Measurements from ENCODE around the gene SLC25A47. TPM values are rescaled to one million over a fixed set of nuclear protein-coding genes. Genes with fewer than 3 reads are reported as not detected.

SLC25A47 gene
- total and polyA plus RNA-seq, 2 of the 4 experiments (the other 2 are of a cell fraction), result not detected

DNA sequence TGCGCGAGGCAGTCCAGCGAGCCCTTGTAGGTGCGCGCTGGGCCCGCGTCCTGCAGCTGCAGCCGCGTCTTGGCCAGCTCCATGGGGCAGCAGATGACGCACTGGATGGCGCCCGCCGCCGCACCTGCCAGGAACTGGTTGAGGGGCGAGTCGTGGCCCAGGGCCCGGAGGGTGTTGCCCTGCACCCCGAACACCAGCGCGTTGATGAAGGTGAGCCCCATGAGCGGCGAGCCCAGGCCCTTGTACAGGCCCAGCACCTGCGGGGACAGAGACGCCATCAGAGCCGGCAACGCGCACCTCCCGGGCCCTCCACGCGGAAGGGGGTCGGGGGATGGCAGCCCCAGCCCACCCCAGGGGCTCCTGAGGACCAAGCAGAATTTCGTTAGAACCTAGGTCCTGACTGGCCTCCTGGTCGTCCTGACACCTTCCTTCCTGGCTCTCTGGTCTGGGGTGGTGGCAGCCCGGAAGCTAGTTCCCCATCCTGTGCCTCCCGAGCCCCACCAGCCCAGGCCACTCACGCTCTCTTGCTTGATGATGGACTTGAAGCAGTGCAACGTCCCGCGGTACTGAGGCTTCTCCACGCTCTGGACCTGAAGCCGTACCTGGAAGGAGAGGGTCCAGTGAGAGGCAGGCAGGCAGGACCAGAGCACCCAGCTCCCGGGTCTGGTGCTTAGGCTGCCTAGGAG, 30.2 kb upstream of the SLC25A47 start:
- no peaks in the 10 kb centered on the region for H3K27me3 ChIP-seq (ENCODE audit: control insufficient read depth, insufficient read depth, low read length)
- H2BK5ac ChIP-seq (ENCODE audit: low read depth, low read length, poor library complexity, severe bottlenecking), result no peak overlapping the region
- no peak overlapping the region for H3K23ac ChIP-seq (ENCODE audit: low read depth, low read length)
- H2BK20ac ChIP-seq (ENCODE audit: low read depth, low read length), result no peak overlapping the region
- H3K4me1 ChIP-seq (ENCODE audit: control insufficient read depth, insufficient read depth, low read length), result peaks cover 10% of the 10 kb centered on the region
- no peak for DNase-seq
- H3K14ac ChIP-seq (replicated peaks; ENCODE audit: low read depth, low read length), result no peak overlapping the region
- H4K8ac ChIP-seq (ENCODE audit: low read depth in 2 of 2, low read length in 2 of 2), result no peak overlapping the region
- H4K20me1 ChIP-seq (ENCODE audit: insufficient read depth, low read length), result peaks cover 24% of the 10 kb centered on the region
- no peak overlapping the region for H2BK120ac ChIP-seq (ENCODE audit: low read depth, low read length)
- H2AFZ ChIP-seq (replicated peaks; ENCODE audit: low read length, poor library complexity), result no peak overlapping the region
- ChIA-PET CTCF (no interaction called here), POLR2A (ENCODE audit: unreplicated experiment) (no interaction called here)
- H3K4ac ChIP-seq (ENCODE audit: low read depth, low read length), result no peak overlapping the region
- WGBS, 2 experiments (ENCODE audit: extremely low coverage in 2 of 2, insufficient read length in 1 of 2), result 97% methylated on average over 27 of the region's 42 CpGs; no CpG with 5 or more reads in 1 of the 2 experiments
- H3K9ac ChIP-seq (ENCODE audit: low read depth, low read length), result no peak overlapping the region
- no peak overlapping the region for H3K4me2 ChIP-seq (ENCODE audit: low read depth, low read length)
- no peaks in the 10 kb centered on the region for H3K9me3 ChIP-seq (ENCODE audit: control insufficient read depth, insufficient read depth, low read length)
- H3K36me3 ChIP-seq (ENCODE audit: control insufficient read depth, insufficient read depth, low read length), result peaks cover 47% of the 10 kb centered on the region
- H2BK15ac ChIP-seq (ENCODE audit: low read depth, low read length), result no peak overlapping the region
- H2AK5ac ChIP-seq (ENCODE audit: low read depth, low read length), result no peak overlapping the region
- BruUV-seq (replicated peaks), result no TSS peak
- H3K56ac ChIP-seq (ENCODE audit: extremely low read depth, insufficient read depth, low read length), result no peak overlapping the region
- no peak overlapping the region for H4K91ac ChIP-seq (ENCODE audit: insufficient read depth, low read depth, low read length)
- H3K18ac ChIP-seq (ENCODE audit: low read depth, low read length), result no peak overlapping the region
- TF ChIP-seq POLR2A (IDR thresholded peaks at IDR 0.05; ENCODE audit: low read depth, low read length) (no peak), RCOR1 (IDR thresholded peaks at IDR 0.05; ENCODE audit: insufficient replicate concordance, low read length) (no peak), SMC3 (IDR thresholded peaks at IDR 0.05; ENCODE audit: low read depth, low read length) (no peak)
- TF ChIP-seq, protein P1, sequence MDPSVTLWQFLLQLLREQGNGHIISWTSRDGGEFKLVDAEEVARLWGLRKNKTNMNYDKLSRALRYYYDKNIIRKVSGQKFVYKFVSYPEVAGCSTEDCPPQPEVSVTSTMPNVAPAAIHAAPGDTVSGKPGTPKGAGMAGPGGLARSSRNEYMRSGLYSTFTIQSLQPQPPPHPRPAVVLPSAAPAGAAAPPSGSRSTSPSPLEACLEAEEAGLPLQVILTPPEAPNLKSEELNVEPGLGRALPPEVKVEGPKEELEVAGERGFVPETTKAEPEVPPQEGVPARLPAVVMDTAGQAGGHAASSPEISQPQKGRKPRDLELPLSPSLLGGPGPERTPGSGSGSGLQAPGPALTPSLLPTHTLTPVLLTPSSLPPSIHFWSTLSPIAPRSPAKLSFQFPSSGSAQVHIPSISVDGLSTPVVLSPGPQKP (IDR thresholded peaks at IDR 0.05; ENCODE audit: borderline replicate concordance, low read depth, low read length), result no peak
- H3K4me3 ChIP-seq (ENCODE audit: insufficient read depth, low read depth, low read length), result no peak overlapping the region
- intact Hi-C loops (cut with micrococcal nuclease), result no loop called here
- no peak overlapping the region for H3K27ac ChIP-seq (ENCODE audit: insufficient read depth, low read length)
- peaks cover 4 to 66% of the 10 kb centered on the region in 2 experiments for H3K79me1 ChIP-seq (ENCODE audit: low read depth in 1 of 2, low read length in 2 of 2)
- peaks cover 3% of the 10 kb centered on the region; the same call in 1 of the 2 replicates for H3K9me1 ChIP-seq (ENCODE audit: insufficient read depth, low read length)
- no peak overlapping the region for H2AK9ac ChIP-seq (replicated peaks; ENCODE audit: low read depth, low read length, poor library complexity)
- no peak overlapping the region for H4K5ac ChIP-seq (ENCODE audit: low read depth, low read length)
- in situ Hi-C loops (cut with MboI; ENCODE audit: low sequenced_read_pairs), result no loop called here
- dilution Hi-C loops (cut with HindIII; ENCODE audit: low sequenced_read_pairs, unreplicated experiment), result no loop called here
- ATAC-seq (ENCODE audit: low read depth), result no peak
